GM12878 (cell line): ENCODE measurements around the gene PLG. TPM values are rescaled to one million over a fixed set of nuclear protein-coding genes. Genes with fewer than 3 reads are reported as not detected.
A peak's percentile ranks its signal among the peaks of the same experiment; 100 is the strongest.

Experiments
- ATAC-seq: fragments of 200-7000 bp; cut with Tn5 transposase; 3 replicates; pipeline ENCODE4 v1.9.1; 2020; ENCODE audit warnings: mild to moderate bottlenecking, moderate library complexity
- BruUV-seq: library from RNA; stranded (reverse); fragments of 400-500 nt; replicated peaks from 2 replicates; lab custom pipeline; 2021; lab: Mats Ljungman, UMichigan
- CTCF ChIA-PET: fragments of 300-600 bp; sonication (Branson Sonifier 250); formaldehyde crosslinking; extraction: SDS; loops from one replicate; lab custom pipeline; 2021; ENCODE audit warnings: inconsistent platforms; lab: Yijun Ruan, JAX
- POLR2A ChIA-PET: fragments of 350-600 bp; formaldehyde crosslinking; extraction: SDS; loops from one replicate; lab custom pipeline; 2021; ENCODE audit warnings: inconsistent platforms; lab: Charles Lee
- RAD21 ChIA-PET: fragments of 300-600 bp; sonication (Branson Sonifier 250); formaldehyde crosslinking; loops from one replicate; lab custom pipeline; 2023; ENCODE audit warnings: antibody characterized with exemption; ENCODE audit not compliant: unreplicated experiment; lab: Charles Lee
- SMC1A ChIA-PET: fragments of 300-600 bp; sonication (Branson Sonifier 250); formaldehyde crosslinking; loops from one replicate; lab custom pipeline; 2023; ENCODE audit not compliant: unreplicated experiment, uncharacterized antibody; lab: Charles Lee
- DNase-seq: peaks from one replicate; pipeline ENCODE4 v3.0.0-alpha.2; 2011; ENCODE audit warnings: low read depth, low spot score
- FAIRE-seq: peaks from 3 replicates; lab custom pipeline; 2011; peaks lifted over from hg19 to GRCh38; lab: Jason Lieb, UNC
- H2AFZ ChIP-seq: 2 replicates; pipeline ENCODE4 v1.6.0; 2011; ENCODE audit warnings: low read depth, low read length, control low read depth; ENCODE audit not compliant: control insufficient read depth
- H3K27ac ChIP-seq: 2 replicates; pipeline ENCODE4 v1.5.1; 2011; ENCODE audit warnings: control low read depth; ENCODE audit not compliant: control insufficient read depth, insufficient read depth
- H3K27me3 ChIP-seq, 2 experiments: replicated peaks in 1 of 2; 2 replicates each; pipeline versions ENCODE4 v1.6.0 to v1.6.1; 2011; ENCODE audit warnings: low read length in 1 of 2; ENCODE audit not compliant: control insufficient read depth in 2 of 2, insufficient read depth in 2 of 2
- H3K36me3 ChIP-seq, 2 experiments: 2 replicates each; pipeline ENCODE4 v1.5.1; 2011; ENCODE audit warnings: low read length in 1 of 2; ENCODE audit not compliant: control insufficient read depth in 2 of 2, insufficient read depth in 2 of 2
- H3K4me1 ChIP-seq: 2 replicates; pipeline ENCODE4 v1.6.1; 2011; ENCODE audit warnings: mild to moderate bottlenecking, low read length, moderate library complexity, mixed read lengths; ENCODE audit not compliant: control insufficient read depth, insufficient read depth
- H3K4me2 ChIP-seq: 2 replicates; pipeline ENCODE4 v1.6.0; 2011; ENCODE audit warnings: control low read depth; ENCODE audit not compliant: control insufficient read depth, insufficient read depth
- H3K4me3 ChIP-seq: fragments of 200-600 bp; sonication (generic); 2 replicates; pipeline ENCODE4 v1.5.1; 2016
- H3K79me2 ChIP-seq: 2 replicates; pipeline ENCODE4 v1.6.0; 2011; ENCODE audit warnings: low read length; ENCODE audit not compliant: control insufficient read depth, insufficient read depth
- H3K9ac ChIP-seq: 2 replicates; pipeline ENCODE4 v1.8.0; 2011; ENCODE audit warnings: low read length, control low read depth, mixed read lengths; ENCODE audit not compliant: control insufficient read depth, insufficient read depth
- H3K9me3 ChIP-seq: replicated peaks from 3 replicates; pipeline ENCODE4 v1.5.1; 2011; ENCODE audit warnings: mild to moderate bottlenecking, low read length; ENCODE audit not compliant: control insufficient read depth, insufficient read depth
- H4K20me1 ChIP-seq: 2 replicates; pipeline ENCODE4 v1.6.0; 2011; ENCODE audit not compliant: control insufficient read depth, insufficient read depth
- BHLHE40 ChIP-seq, 2 experiments: fragments of 450-650 bp in 1 of 2; IDR thresholded peaks; 2 replicates each; pipeline ENCODE4 v1.6.1; 2011 to 2017; ENCODE audit warnings: low read depth in 2 of 2, borderline replicate concordance in 1 of 2, improper control_type of control experiment in 1 of 2, low read length in 1 of 2, mild to moderate bottlenecking in 1 of 2
- CBX5 ChIP-seq: sonication (generic); IDR thresholded peaks from 2 replicates; pipeline ENCODE4 v1.6.1; 2016; ENCODE audit warnings: low read depth, moderate library complexity, mild to moderate bottlenecking, inconsistent platforms
- CREB1 ChIP-seq: IDR thresholded peaks from 2 replicates; pipeline ENCODE4 v1.6.1; 2012; ENCODE audit warnings: low read depth, mild to moderate bottlenecking, inconsistent platforms
- EED ChIP-seq: sonication (generic); IDR thresholded peaks from 2 replicates; pipeline ENCODE4 v1.6.1; 2016; ENCODE audit warnings: antibody characterized with exemption, low read depth
- EZH2 ChIP-seq: IDR thresholded peaks from 2 replicates; pipeline ENCODE4 v1.6.1; 2012; ENCODE audit warnings: low read depth, mild to moderate bottlenecking, control low read depth, inconsistent platforms, low read length, borderline replicate concordance; ENCODE audit not compliant: control insufficient read depth
- NFIC ChIP-seq: IDR thresholded peaks from 2 replicates; pipeline ENCODE4 v1.6.1; 2012; ENCODE audit warnings: low read depth, mild to moderate bottlenecking, inconsistent platforms, low read length, moderate library complexity
- POLR2A ChIP-seq: IDR thresholded peaks from 2 replicates; pipeline ENCODE4 v1.6.1; 2011; ENCODE audit warnings: low read depth, mild to moderate bottlenecking, low read length
- POU2F2 ChIP-seq: IDR thresholded peaks from 3 replicates; pipeline ENCODE4 v1.6.1; 2011; ENCODE audit warnings: low read depth, mild to moderate bottlenecking, low read length, borderline replicate concordance
- RAD21 ChIP-seq: IDR thresholded peaks from 2 replicates; pipeline ENCODE4 v1.6.1; 2011; ENCODE audit warnings: mild to moderate bottlenecking, low read depth, low read length, moderate library complexity; ENCODE audit not compliant: insufficient read depth
- SMC3 ChIP-seq: IDR thresholded peaks from 2 replicates; pipeline ENCODE4 v1.6.1; 2011; ENCODE audit warnings: low read length, improper control_type of control experiment, borderline replicate concordance
- TCF12 ChIP-seq: IDR thresholded peaks from 2 replicates; pipeline ENCODE4 v1.6.1; 2011; ENCODE audit warnings: low read depth, mild to moderate bottlenecking, low read length
- TCF3 ChIP-seq: IDR thresholded peaks from 2 replicates; pipeline ENCODE4 v1.6.1; 2012; ENCODE audit warnings: low read depth, mild to moderate bottlenecking, low read length, borderline replicate concordance; ENCODE audit not compliant: insufficient read depth
- YY1 ChIP-seq: IDR thresholded peaks from 2 replicates; pipeline ENCODE4 v1.6.1; 2011; ENCODE audit warnings: low read depth, mild to moderate bottlenecking, low read length
- ZZZ3 ChIP-seq: IDR thresholded peaks from 2 replicates; pipeline ENCODE4 v1.6.1; 2011; ENCODE audit warnings: low read depth; ENCODE audit not compliant: control insufficient read depth, insufficient read length
- WGBS: methylation state at CpG from one replicate; pipeline ENCODE4 v1.1.6; 2016; ENCODE audit warnings: low lambda C conversion rate; ENCODE audit not compliant: insufficient replicate concordance, insufficient coverage; ENCODE audit errors: missing lambda C conversion rate; 5-methylcytosine and 5-hydroxymethylcytosine counted together
- in situ Hi-C: fragments of 300-500 bp; cut with MboI; formaldehyde crosslinking; loops from 9 replicates; pipeline ENCODE4 v1.14.3; 2018; ENCODE audit warnings: mixed read lengths
- intact Hi-C: fragments of 100-400 bp; cut with micrococcal nuclease; formaldehyde crosslinking; loops from one replicate; pipeline ENCODE4 v1.14.2; 2022; ENCODE audit not compliant: unreplicated experiment
- polyA plus RNA-seq, 11 experiments: library from polyadenylated mRNA; depleted of rRNA in 4 of 11; unstranded in 6 of 11; stranded (reverse) in 5 of 11; fragments of >200 nt; fragmentation: Nextera tagmentation in 4 of 11; fragmentation: Illumina TruSeq in 1 of 11; extraction: Ambion mirVana in 4 of 11; extraction: Trizol in 1 of 11; gene quantifications; 1 replicate in 1 of 11; 2 replicates in 10 of 11; pipeline versions ENCODE4 v1.2.1 to v1.2.3, GENCODE V29; 2011 to 2016; ENCODE audit warnings: inconsistent platforms in 2 of 11, missing spikeins in 2 of 11, low read depth in 1 of 11
- total RNA-seq, 4 experiments: library from RNA; depleted of rRNA in 3 of 4; stranded (reverse); fragments of >200 nt in 3 of 4; fragmentation: Illumina TruSeq in 1 of 4; extraction: Trizol in 1 of 4; gene quantifications; 2 replicates each; pipeline versions ENCODE4 v1.2.1 to v1.2.3, GENCODE V29; 2013 to 2021
- TF ChIP-seq, protein P1 (sequence below), 3 experiments: IDR thresholded peaks in 2 of 3; conservative IDR thresholded peaks in 1 of 3; 2 replicates each; pipeline ENCODE4 v1.5.1; 2011; ENCODE audit warnings: low read depth in 3 of 3, low read length in 3 of 3, mild to moderate bottlenecking in 3 of 3, control low read depth in 2 of 3, moderate library complexity in 2 of 3, inconsistent platforms in 1 of 3, mixed read lengths in 1 of 3; ENCODE audit not compliant: control insufficient read depth in 2 of 3, insufficient read depth in 1 of 3; ENCODE audit errors: extremely low read depth in 1 of 3

PLG gene
- total and polyA plus RNA-seq, 10 of the 15 experiments (the other 5 are each of a cell fraction or from before 2014, with no cell fraction given), result 0.06 to 3.0 (median 0.97) TPM; not detected in 1

DNA sequence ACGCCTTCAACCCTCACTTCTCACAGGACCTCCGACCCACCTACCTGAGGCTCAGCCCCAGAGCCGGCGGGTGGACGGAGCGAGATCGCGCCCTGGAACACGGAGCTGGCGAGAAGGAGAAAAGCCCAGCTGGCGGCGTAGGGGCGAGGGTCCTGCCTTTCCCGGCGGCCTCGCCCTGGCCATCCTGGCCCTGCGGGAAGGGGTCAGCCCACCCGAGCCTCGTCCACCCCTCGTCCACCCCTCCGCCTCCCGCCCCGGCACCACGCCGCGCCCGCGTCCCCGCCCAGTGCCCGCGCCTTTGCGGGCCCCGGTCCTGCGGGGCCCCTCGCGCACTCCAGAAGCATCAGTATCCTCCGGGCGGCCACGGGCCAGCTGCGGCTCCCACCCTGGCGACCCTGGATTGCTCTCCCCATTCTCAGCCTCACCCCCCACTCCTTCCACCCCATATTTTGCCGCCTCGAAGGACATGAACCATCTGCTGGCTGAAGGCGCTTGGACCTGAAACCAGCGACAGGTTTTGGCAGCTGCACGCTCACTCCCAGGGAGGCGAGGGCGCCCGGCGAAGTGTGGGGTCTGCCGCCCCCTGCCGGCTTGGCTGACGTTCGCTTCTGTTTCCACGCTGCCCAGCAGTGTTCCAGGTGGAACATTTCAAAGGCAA is 65.1 kb downstream of the PLG start:
- H3K4me2 ChIP-seq, result peak overlapping the region; percentile 92
- no peaks in the 10 kb centered on the region for H3K27me3 ChIP-seq
- H3K27ac ChIP-seq, result peak overlapping the region; percentile 61
- no peaks in the 10 kb centered on the region for H4K20me1 ChIP-seq
- DNase-seq (no peak), ATAC-seq (peak; percentile 99), FAIRE-seq (peak; percentile 47)
- intact Hi-C loops (loop anchor here (1.0 to 5.0 kb wide), 3 partner anchors 16 to 245 kb away; no protein-coding TSS in a partner anchor), in situ Hi-C loops (no loop called here)
- ChIA-PET RAD21 (no interaction called here), CTCF (interaction anchor here (0.5 to 1.4 kb wide), 4 partner anchors 8 to 33 kb away, joined by 3 read pairs; no protein-coding TSS in a partner anchor), POLR2A (no interaction called here), SMC1A (interaction anchor here (0.5 kb wide), 1 partner anchor 110 kb away, joined by 5 read pairs; no protein-coding TSS in a partner anchor)
- TF ChIP-seq TCF12 (peak; percentile 91), RAD21 (peak; percentile 82), EZH2 (no peak), CREB1 (peak; percentile 64; the same call in 1 of the 2 replicates), CBX5 (no peak; the same call in 1 of the 2 replicates), POU2F2 (no peak), ZZZ3 (no peak), EED (peak; percentile 33; the same call in 1 of the 2 replicates), TCF3 (peak; percentile 98), SMC3 (peak; percentile 71), BHLHE40 (IDR thresholded peaks at IDR 0.05; ENCODE audit: borderline replicate concordance in 1 of 2, low read depth in 2 of 2, low read length in 1 of 2) (0 out of 4 replicates have a peak, but pooled peaks of 1 of the 2 experiments have one; percentile 39), POLR2A (peak; percentile 50; the same call in 1 of the 2 replicates), YY1 (peak; percentile 77), NFIC (no peak)
- TF ChIP-seq, protein P1, sequence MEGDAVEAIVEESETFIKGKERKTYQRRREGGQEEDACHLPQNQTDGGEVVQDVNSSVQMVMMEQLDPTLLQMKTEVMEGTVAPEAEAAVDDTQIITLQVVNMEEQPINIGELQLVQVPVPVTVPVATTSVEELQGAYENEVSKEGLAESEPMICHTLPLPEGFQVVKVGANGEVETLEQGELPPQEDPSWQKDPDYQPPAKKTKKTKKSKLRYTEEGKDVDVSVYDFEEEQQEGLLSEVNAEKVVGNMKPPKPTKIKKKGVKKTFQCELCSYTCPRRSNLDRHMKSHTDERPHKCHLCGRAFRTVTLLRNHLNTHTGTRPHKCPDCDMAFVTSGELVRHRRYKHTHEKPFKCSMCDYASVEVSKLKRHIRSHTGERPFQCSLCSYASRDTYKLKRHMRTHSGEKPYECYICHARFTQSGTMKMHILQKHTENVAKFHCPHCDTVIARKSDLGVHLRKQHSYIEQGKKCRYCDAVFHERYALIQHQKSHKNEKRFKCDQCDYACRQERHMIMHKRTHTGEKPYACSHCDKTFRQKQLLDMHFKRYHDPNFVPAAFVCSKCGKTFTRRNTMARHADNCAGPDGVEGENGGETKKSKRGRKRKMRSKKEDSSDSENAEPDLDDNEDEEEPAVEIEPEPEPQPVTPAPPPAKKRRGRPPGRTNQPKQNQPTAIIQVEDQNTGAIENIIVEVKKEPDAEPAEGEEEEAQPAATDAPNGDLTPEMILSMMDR (IDR thresholded peaks at IDR 0.05 in 2 of 3, conservative IDR thresholded peaks at IDR 0.05 in 1 of 3; ENCODE audit: control insufficient read depth in 2 of 3, extremely low read depth in 1 of 3, insufficient read depth in 1 of 3, low read depth in 3 of 3, low read length in 3 of 3), result peak; percentile 74 to 94 (median 86)
- H3K79me2 ChIP-seq, result no peaks in the 10 kb centered on the region
- no peaks in the 10 kb centered on the region for H3K9me3 ChIP-seq
- H2AFZ ChIP-seq, result peak overlapping the region; percentile 84
- no TSS peak for BruUV-seq
- peak overlapping the region; percentile 62 for H3K4me3 ChIP-seq
- 2% methylated on average over 43 of the region's 55 CpGs for WGBS
- H3K9ac ChIP-seq, result peak overlapping the region; percentile 66
- H3K4me1 ChIP-seq, result peaks cover 5% of the 10 kb centered on the region
- H3K36me3 ChIP-seq, result no peaks in the 10 kb centered on the region
